PFSK-1 (cell line): ENCODE results near the gene CNIH2.

Source experiments
- TF ChIP-seq, protein P1 (sequence below), 2 experiments: IDR thresholded peaks; 2 replicates each; pipeline versions ENCODE4 v1.6.1 to v1.8.0; 2011 to 2012; ENCODE audit warnings: low read depth in 2 of 2, low read length in 2 of 2, control low read depth in 1 of 2, inconsistent platforms in 1 of 2, mild to moderate bottlenecking in 1 of 2, moderate library complexity in 1 of 2; ENCODE audit not compliant: insufficient read depth in 1 of 2

CNIH2 gene

GRCh38 chr11:66333220-66333877, 55.4 kb downstream of the CNIH2 start:
- TF ChIP-seq, protein P1, sequence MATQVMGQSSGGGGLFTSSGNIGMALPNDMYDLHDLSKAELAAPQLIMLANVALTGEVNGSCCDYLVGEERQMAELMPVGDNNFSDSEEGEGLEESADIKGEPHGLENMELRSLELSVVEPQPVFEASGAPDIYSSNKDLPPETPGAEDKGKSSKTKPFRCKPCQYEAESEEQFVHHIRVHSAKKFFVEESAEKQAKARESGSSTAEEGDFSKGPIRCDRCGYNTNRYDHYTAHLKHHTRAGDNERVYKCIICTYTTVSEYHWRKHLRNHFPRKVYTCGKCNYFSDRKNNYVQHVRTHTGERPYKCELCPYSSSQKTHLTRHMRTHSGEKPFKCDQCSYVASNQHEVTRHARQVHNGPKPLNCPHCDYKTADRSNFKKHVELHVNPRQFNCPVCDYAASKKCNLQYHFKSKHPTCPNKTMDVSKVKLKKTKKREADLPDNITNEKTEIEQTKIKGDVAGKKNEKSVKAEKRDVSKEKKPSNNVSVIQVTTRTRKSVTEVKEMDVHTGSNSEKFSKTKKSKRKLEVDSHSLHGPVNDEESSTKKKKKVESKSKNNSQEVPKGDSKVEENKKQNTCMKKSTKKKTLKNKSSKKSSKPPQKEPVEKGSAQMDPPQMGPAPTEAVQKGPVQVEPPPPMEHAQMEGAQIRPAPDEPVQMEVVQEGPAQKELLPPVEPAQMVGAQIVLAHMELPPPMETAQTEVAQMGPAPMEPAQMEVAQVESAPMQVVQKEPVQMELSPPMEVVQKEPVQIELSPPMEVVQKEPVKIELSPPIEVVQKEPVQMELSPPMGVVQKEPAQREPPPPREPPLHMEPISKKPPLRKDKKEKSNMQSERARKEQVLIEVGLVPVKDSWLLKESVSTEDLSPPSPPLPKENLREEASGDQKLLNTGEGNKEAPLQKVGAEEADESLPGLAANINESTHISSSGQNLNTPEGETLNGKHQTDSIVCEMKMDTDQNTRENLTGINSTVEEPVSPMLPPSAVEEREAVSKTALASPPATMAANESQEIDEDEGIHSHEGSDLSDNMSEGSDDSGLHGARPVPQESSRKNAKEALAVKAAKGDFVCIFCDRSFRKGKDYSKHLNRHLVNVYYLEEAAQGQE (IDR thresholded peaks at IDR 0.05; ENCODE audit: insufficient read depth in 1 of 2, low read depth in 2 of 2, low read length in 2 of 2): no peak
